ENCODE results near the gene PIH1D1. TPM values are rescaled to one million over a fixed set of nuclear protein-coding genes. Genes with fewer than 3 reads are reported as not detected.

The PIH1D1 gene
- total RNA-seq, 1 experiment from 2014 or later, result 153 TPM

DNA sequence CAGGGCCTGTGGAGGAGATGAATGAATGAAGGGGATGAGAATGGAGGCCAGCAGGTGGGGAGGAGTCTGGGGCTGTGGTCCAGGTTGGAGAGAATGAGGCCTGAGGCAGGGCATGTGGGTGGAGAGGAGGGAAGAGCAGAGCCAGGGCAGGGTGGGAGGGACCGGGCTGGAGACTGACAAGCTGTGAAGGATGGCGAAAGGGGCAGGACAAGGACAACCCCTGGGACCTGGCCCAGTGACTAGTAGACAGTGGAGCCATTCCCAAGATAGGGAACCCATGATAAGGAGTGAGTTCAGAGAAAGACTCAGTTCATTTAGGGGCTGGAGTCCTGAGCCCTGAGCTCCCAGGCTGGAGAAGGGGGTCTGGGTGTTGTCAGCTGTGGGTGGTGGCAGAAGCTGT lies 31.4 kb downstream of the PIH1D1 start (continued):
- no peak for TF ChIP-seq TEAD4 (CRISPR knock-in tag; IDR thresholded peaks at IDR 0.05)
- TF ChIP-seq, protein P1, sequence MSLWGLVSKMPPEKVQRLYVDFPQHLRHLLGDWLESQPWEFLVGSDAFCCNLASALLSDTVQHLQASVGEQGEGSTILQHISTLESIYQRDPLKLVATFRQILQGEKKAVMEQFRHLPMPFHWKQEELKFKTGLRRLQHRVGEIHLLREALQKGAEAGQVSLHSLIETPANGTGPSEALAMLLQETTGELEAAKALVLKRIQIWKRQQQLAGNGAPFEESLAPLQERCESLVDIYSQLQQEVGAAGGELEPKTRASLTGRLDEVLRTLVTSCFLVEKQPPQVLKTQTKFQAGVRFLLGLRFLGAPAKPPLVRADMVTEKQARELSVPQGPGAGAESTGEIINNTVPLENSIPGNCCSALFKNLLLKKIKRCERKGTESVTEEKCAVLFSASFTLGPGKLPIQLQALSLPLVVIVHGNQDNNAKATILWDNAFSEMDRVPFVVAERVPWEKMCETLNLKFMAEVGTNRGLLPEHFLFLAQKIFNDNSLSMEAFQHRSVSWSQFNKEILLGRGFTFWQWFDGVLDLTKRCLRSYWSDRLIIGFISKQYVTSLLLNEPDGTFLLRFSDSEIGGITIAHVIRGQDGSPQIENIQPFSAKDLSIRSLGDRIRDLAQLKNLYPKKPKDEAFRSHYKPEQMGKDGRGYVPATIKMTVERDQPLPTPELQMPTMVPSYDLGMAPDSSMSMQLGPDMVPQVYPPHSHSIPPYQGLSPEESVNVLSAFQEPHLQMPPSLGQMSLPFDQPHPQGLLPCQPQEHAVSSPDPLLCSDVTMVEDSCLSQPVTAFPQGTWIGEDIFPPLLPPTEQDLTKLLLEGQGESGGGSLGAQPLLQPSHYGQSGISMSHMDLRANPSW (CRISPR knock-in tag; conservative IDR thresholded peaks at IDR 0.05; ENCODE audit: low read depth), result no peak
- no peak for TF ChIP-seq TCF7 (CRISPR knock-in tag; IDR thresholded peaks at IDR 0.05; ENCODE audit: low read depth)

- ATAC-seq (no peak), DNase-seq (ENCODE audit: low spot score) (no peak)
- Mint-ChIP-seq H3K9me3 (no peaks in the 10 kb centered on the region), H3K4me3 (no peak overlapping the region), H3K27ac (no peak overlapping the region), H3K4me1 (peaks cover 67% of the 10 kb centered on the region), H3K27me3 (ENCODE audit: low read depth) (peaks cover 55% of the 10 kb centered on the region), H3K36me3 (no peaks in the 10 kb centered on the region)
- CTCF ChIA-PET, result interaction anchor here (1.1 to 8.4 kb wide), 2 partner anchors 24 to 29 kb away, joined by 4 to 120 read pairs; partner anchors contain the start of gene KASH5
- TF ChIP-seq, protein P2, sequence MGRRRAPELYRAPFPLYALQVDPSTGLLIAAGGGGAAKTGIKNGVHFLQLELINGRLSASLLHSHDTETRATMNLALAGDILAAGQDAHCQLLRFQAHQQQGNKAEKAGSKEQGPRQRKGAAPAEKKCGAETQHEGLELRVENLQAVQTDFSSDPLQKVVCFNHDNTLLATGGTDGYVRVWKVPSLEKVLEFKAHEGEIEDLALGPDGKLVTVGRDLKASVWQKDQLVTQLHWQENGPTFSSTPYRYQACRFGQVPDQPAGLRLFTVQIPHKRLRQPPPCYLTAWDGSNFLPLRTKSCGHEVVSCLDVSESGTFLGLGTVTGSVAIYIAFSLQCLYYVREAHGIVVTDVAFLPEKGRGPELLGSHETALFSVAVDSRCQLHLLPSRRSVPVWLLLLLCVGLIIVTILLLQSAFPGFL (CRISPR knock-in tag; IDR thresholded peaks at IDR 0.05; ENCODE audit: borderline replicate concordance), result no peak
- no peak for TF ChIP-seq PRRX2 (CRISPR knock-in tag; IDR thresholded peaks at IDR 0.05)
- TF ChIP-seq ERG (CRISPR knock-in tag; IDR thresholded peaks at IDR 0.05), result no peak
- no peak for TF ChIP-seq JUN (CRISPR knock-in tag; IDR thresholded peaks at IDR 0.05)
- no peak for TF ChIP-seq ZNF423 (CRISPR knock-in tag; IDR thresholded peaks at IDR 0.05)
- TF ChIP-seq, protein P3, sequence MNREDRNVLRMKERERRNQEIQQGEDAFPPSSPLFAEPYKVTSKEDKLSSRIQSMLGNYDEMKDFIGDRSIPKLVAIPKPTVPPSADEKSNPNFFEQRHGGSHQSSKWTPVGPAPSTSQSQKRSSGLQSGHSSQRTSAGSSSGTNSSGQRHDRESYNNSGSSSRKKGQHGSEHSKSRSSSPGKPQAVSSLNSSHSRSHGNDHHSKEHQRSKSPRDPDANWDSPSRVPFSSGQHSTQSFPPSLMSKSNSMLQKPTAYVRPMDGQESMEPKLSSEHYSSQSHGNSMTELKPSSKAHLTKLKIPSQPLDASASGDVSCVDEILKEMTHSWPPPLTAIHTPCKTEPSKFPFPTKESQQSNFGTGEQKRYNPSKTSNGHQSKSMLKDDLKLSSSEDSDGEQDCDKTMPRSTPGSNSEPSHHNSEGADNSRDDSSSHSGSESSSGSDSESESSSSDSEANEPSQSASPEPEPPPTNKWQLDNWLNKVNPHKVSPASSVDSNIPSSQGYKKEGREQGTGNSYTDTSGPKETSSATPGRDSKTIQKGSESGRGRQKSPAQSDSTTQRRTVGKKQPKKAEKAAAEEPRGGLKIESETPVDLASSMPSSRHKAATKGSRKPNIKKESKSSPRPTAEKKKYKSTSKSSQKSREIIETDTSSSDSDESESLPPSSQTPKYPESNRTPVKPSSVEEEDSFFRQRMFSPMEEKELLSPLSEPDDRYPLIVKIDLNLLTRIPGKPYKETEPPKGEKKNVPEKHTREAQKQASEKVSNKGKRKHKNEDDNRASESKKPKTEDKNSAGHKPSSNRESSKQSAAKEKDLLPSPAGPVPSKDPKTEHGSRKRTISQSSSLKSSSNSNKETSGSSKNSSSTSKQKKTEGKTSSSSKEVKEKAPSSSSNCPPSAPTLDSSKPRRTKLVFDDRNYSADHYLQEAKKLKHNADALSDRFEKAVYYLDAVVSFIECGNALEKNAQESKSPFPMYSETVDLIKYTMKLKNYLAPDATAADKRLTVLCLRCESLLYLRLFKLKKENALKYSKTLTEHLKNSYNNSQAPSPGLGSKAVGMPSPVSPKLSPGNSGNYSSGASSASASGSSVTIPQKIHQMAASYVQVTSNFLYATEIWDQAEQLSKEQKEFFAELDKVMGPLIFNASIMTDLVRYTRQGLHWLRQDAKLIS (CRISPR knock-in tag; IDR thresholded peaks at IDR 0.05; ENCODE audit: borderline replicate concordance), result no peak
- TF ChIP-seq NFE2L1 (CRISPR knock-in tag; IDR thresholded peaks at IDR 0.05), result no peak
- POLR2A ChIA-PET, result no interaction called here
These were observed 32.4 kb downstream of the PIH1D1 start for GRCh38 chr19:49419173-49419572.

GRCh38 chr19:49418511-49418910 lies 33.1 kb downstream of the PIH1D1 start:
- H3K27ac Mint-ChIP-seq, result no peak overlapping the region
- CTCF ChIA-PET, result interaction anchor here (1.1 to 8.4 kb wide), 3 partner anchors 10 to 28 kb away, joined by 4 to 120 read pairs (median 9); partner anchors contain the start of gene KASH5

DNA sequence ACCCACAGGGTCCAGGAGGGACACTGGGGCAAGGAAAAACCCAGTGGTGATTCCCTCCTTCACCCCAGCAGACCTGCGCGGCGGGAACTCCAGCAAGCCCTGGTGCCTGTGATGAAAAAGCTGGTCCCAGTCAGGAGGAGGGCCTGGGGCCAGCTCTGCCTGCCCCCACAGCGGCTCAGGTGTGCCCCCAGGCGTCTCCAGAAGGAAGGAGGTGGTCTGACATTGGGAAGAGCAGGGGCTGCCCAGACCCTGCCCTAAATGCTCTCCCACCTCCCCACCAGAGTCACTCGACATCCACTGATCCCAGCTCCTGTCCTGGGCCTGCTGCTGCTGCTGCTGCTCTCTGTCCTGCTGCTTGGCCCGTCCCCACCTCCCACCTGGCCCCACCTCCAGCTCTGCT lies 34.5 kb downstream of the PIH1D1 start:
- Mint-ChIP-seq H3K4me3 (no peak overlapping the region), H3K9me3 (no peaks in the 10 kb centered on the region), H3K4me1 (peaks cover 71% of the 10 kb centered on the region), H3K36me3 (no peaks in the 10 kb centered on the region), H3K27ac (no peak overlapping the region), H3K27me3 (ENCODE audit: low read depth) (peaks cover 40% of the 10 kb centered on the region)
- ChIA-PET CTCF (interaction anchor here (0.7 to 8.4 kb wide), 29 partner anchors 8 to 423 kb away, joined by 3 to 120 read pairs (median 5); partner anchors contain the start of genes DKKL1, KASH5, RUVBL2 and SLC17A7), POLR2A (interaction anchor here (0.6 to 2.0 kb wide), 5 partner anchors 14 to 260 kb away, joined by 3 to 13 read pairs (median 3); partner anchors contain the start of genes PRMT1 and TEAD2)
- ATAC-seq (peak; percentile 55), DNase-seq (ENCODE audit: low spot score) (peak; percentile 70)
- TF ChIP-seq ZNF263 (CRISPR knock-in tag; IDR thresholded peaks at IDR 0.05; ENCODE audit: low read depth), result no peak
- TF ChIP-seq, protein P4, sequence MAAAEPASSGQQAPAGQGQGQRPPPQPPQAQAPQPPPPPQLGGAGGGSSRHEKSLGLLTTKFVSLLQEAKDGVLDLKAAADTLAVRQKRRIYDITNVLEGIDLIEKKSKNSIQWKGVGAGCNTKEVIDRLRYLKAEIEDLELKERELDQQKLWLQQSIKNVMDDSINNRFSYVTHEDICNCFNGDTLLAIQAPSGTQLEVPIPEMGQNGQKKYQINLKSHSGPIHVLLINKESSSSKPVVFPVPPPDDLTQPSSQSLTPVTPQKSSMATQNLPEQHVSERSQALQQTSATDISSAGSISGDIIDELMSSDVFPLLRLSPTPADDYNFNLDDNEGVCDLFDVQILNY (CRISPR knock-in tag; IDR thresholded peaks at IDR 0.05), result 0 out of 2 replicates have a peak, but pooled peaks have one; percentile 33

More at GRCh38 chr19:49418511-49418910, 33.1 kb downstream of the PIH1D1 start:
- Mint-ChIP-seq H3K4me3 (no peak overlapping the region), H3K27me3 (ENCODE audit: low read depth) (peaks cover 54% of the 10 kb centered on the region), H3K4me1 (peaks cover 67% of the 10 kb centered on the region), H3K36me3 (no peaks in the 10 kb centered on the region), H3K9me3 (no peaks in the 10 kb centered on the region)
- DNase-seq (ENCODE audit: low spot score), result no peak
- POLR2A ChIA-PET, result interaction anchor here (0.7 to 2.0 kb wide), 2 partner anchors 15 to 268 kb away, joined by 3 to 13 read pairs; no protein-coding TSS in a partner anchor
- ATAC-seq, result no peak
- no peak for TF ChIP-seq ZNF219 (CRISPR knock-in tag; IDR thresholded peaks at IDR 0.05; ENCODE audit: borderline replicate concordance)
